ENCODE data around the gene MMP14. TPM values are rescaled to one million over a fixed set of nuclear protein-coding genes. Genes with fewer than 3 reads are reported as not detected.
A peak's percentile ranks its signal among the peaks of the same experiment; 100 is the strongest.
"Not testable (repeated sequence)": the region's sequence is repeated elsewhere in the genome, so short reads cannot be mapped to it uniquely, and the experiment has no call there.

Gene MMP14
- total RNA-seq, 1 donor from 2014 or later = 306 TPM

GRCh38 chr14:22822016-22822570, 14.3 kb upstream of the MMP14 start:
- H3K27ac Mint-ChIP-seq = peak overlapping the region; percentile 71
- no peaks in the 10 kb centered on the region for H3K36me3 Mint-ChIP-seq
- DNase-seq (ENCODE audit: low spot score in 2 of 2, unreplicated experiment in 2 of 2) = no peak
- peaks cover 45% of the 10 kb centered on the region for H3K4me1 Mint-ChIP-seq
- no peak for TF ChIP-seq CTCF (IDR thresholded peaks at IDR 0.05; ENCODE audit: unreplicated experiment)
- H3K4me3 Mint-ChIP-seq = peak overlapping the region; percentile 58
- no peaks in the 10 kb centered on the region for H3K27me3 Mint-ChIP-seq (ENCODE audit: low read depth)
- H3K9me3 Mint-ChIP-seq = no peaks in the 10 kb centered on the region

- no peaks in the 10 kb centered on the region for H3K36me3 Mint-ChIP-seq
- DNase-seq (ENCODE audit: low spot score in 2 of 2, unreplicated experiment in 2 of 2) = peak; percentile 66 to 85
- H3K27me3 Mint-ChIP-seq (ENCODE audit: low read depth) = no peaks in the 10 kb centered on the region
- H3K4me3 Mint-ChIP-seq = peak overlapping the region; percentile 58
- peak overlapping the region; percentile 79 for H3K27ac Mint-ChIP-seq
- no peaks in the 10 kb centered on the region for H3K9me3 Mint-ChIP-seq
- peaks cover 44% of the 10 kb centered on the region for H3K4me1 Mint-ChIP-seq
- peak; percentile 78 for TF ChIP-seq CTCF (IDR thresholded peaks at IDR 0.05; ENCODE audit: unreplicated experiment)
These were observed 13.8 kb upstream of the MMP14 start for GRCh38 chr14:22822571-22823098.

GRCh38 chr14:22824711-22825359, 11.6 kb upstream of the MMP14 start:
- Mint-ChIP-seq H3K4me3 (peak overlapping the region; percentile 8), H3K9me3 (no peaks in the 10 kb centered on the region), H3K27ac (peak overlapping the region; percentile 71), H3K4me1 (peaks cover 33% of the 10 kb centered on the region), H3K36me3 (no peaks in the 10 kb centered on the region), H3K27me3 (ENCODE audit: low read depth) (no peaks in the 10 kb centered on the region)
- no peak for TF ChIP-seq CTCF (IDR thresholded peaks at IDR 0.05; ENCODE audit: unreplicated experiment)
- no peak for DNase-seq (ENCODE audit: low spot score in 2 of 2, unreplicated experiment in 2 of 2)

GRCh38 chr14:22829076-22829660, 7.2 kb upstream of the MMP14 start:
- DNase-seq (ENCODE audit: low spot score in 2 of 2, unreplicated experiment in 2 of 2); H3K9me3 Mint-ChIP-seq; H3K36me3 Mint-ChIP-seq; H3K27me3 Mint-ChIP-seq (ENCODE audit: low read depth): not testable (repeated sequence)
- H3K27ac Mint-ChIP-seq = peak overlapping the region; percentile 91
- H3K4me3 Mint-ChIP-seq = peak overlapping the region; percentile 96
- peaks cover 24% of the 10 kb centered on the region for H3K4me1 Mint-ChIP-seq

- Mint-ChIP-seq H3K27ac (peak within 1 kb of the TSS; percentile 91), H3K4me1 (peaks cover 19% of the 10 kb centered on the region), H3K9me3 (no peaks in the 10 kb centered on the region), H3K27me3 (ENCODE audit: low read depth) (no peaks in the 10 kb centered on the region), H3K36me3 (peaks cover 10% of the 10 kb centered on the region), H3K4me3 (peak within 1 kb of the TSS; percentile 96)
- TF ChIP-seq CTCF (IDR thresholded peaks at IDR 0.05; ENCODE audit: unreplicated experiment) = no peak
- peak; percentile 69 to 73 for DNase-seq (ENCODE audit: low spot score in 2 of 2, unreplicated experiment in 2 of 2)
These were observed 6.5 kb upstream of the MMP14 start, which contains the start of gene MRPL52 for GRCh38 chr14:22829661-22830442. Gene MRPL52 (plus strand): TSS chr14:22829887. CDS start chr14:22829913, 26 bp downstream.

All from mesothelial cell of epicardium (in vitro differentiated cells).